BLaER1 treated with 17β-estradiol and CSF1 and Interleukin-3, amounts not matched to agents 10 nM and 100 nM (cell line): ENCODE results near the gene CPM.

Experiments used
- H3K27ac ChIP-seq, 11 experiments: shearing (Covaris generic); formaldehyde crosslinking; 2 replicates each; pipeline ENCODE4 v1.8.1; 2022
- H3K27me3 ChIP-seq, 11 experiments: shearing (Covaris generic); formaldehyde crosslinking; 2 replicates each; pipeline ENCODE4 v1.8.1; 2022
- H3K36me3 ChIP-seq, 11 experiments: shearing (Covaris generic); formaldehyde crosslinking; 2 replicates each; pipeline ENCODE4 v1.8.1; 2022
- H3K4me1 ChIP-seq, 10 experiments: shearing (Covaris generic); formaldehyde crosslinking; 2 replicates each; pipeline ENCODE4 v1.8.1; 2022
- H3K4me2 ChIP-seq, 11 experiments: shearing (Covaris generic); formaldehyde crosslinking; 2 replicates each; pipeline ENCODE4 v1.8.1; 2022
- H3K4me3 ChIP-seq, 10 experiments: shearing (Covaris generic); formaldehyde crosslinking; 2 replicates each; pipeline ENCODE4 v1.8.1; 2022
- H3K9ac ChIP-seq, 11 experiments: shearing (Covaris generic); formaldehyde crosslinking; 2 replicates each; pipeline ENCODE4 v1.8.1; 2022
- H3K9me3 ChIP-seq, 11 experiments: shearing (Covaris generic); formaldehyde crosslinking; replicated peaks in 1 of 11; 2 replicates each; pipeline ENCODE4 v1.8.1; 2022
- H4K20me1 ChIP-seq, 11 experiments: shearing (Covaris generic); formaldehyde crosslinking; 2 replicates each; pipeline ENCODE4 v1.8.1; 2022
- Cebpa-rat ChIP-seq, 11 experiments: shearing (Covaris generic); IDR thresholded peaks; 2 replicates each; pipeline ENCODE4 v1.8.1; 2022

Gene CPM

DNA sequence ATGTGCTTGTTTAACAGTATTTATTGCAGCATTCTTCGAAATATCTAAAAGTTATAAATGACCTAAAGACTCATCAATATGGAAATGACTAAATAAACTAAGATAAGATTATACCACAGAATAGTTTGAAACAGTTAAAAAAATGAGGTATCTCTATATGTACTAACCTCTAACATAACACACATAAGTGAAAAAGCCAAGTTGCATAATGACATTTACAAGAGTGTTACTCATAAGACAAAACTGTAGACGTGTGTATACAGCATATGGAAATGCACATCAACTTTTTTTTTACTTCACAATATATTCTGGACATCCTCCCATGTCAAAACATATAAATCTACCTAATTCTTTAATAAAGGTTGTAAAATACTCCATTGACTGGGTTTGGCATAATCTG is 22.8 kb downstream of the CPM start:
- no peaks in the 10 kb centered on the region for H3K27me3 ChIP-seq
- peaks cover 0 to 64% (median 0%) of the 10 kb centered on the region in 11 experiments; a peak in 4 of 22 replicates for H3K36me3 ChIP-seq
- H3K9ac ChIP-seq = no peak overlapping the region
- TF ChIP-seq Cebpa-rat (IDR thresholded peaks at IDR 0.05) = no peak
- no peaks in the 10 kb centered on the region for H3K9me3 ChIP-seq
- H3K4me1 ChIP-seq = peaks cover 14 to 27% (median 17%) of the 10 kb centered on the region in 10 experiments
- H3K4me2 ChIP-seq = no peak overlapping the region
- H3K4me3 ChIP-seq = no peak overlapping the region
- peaks cover 0 to 94% (median 0%) of the 10 kb centered on the region in 11 experiments; a peak in 3 of 22 replicates for H4K20me1 ChIP-seq
- H3K27ac ChIP-seq = no peak overlapping the region

DNA sequence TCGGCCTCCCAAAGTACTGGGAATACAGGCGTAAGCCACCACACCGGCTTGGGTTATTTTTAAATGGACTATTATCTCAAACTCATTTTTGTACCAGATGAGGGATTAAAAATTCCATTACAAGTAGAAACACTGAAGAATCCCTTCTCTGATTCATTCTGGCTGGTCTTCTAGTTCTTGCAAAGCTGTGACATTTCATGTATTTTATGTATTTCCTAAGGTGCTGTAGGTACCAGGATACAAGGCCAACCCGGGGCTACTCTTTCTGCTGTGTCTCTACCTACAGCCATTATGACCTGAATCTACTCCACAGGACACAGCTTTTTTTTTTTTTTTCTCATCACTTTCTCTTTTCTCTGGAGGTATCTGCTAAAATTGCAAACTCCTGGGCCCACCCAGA is 24.9 kb downstream of the CPM start:
- H4K20me1 ChIP-seq = peaks cover 0 to 93% (median 0%) of the 10 kb centered on the region in 11 experiments; a peak in 3 of 22 replicates
- no peak overlapping the region for H3K4me2 ChIP-seq
- peaks cover 0 to 48% (median 0%) of the 10 kb centered on the region in 11 experiments; a peak in 4 of 22 replicates for H3K36me3 ChIP-seq
- no peaks in the 10 kb centered on the region for H3K9me3 ChIP-seq
- H3K27me3 ChIP-seq = no peaks in the 10 kb centered on the region
- TF ChIP-seq Cebpa-rat (IDR thresholded peaks at IDR 0.05) = no peak
- H3K27ac ChIP-seq = no peak overlapping the region
- H3K4me3 ChIP-seq = no peak overlapping the region
- no peak overlapping the region for H3K9ac ChIP-seq
- peaks cover 18 to 33% (median 27%) of the 10 kb centered on the region in 10 experiments for H3K4me1 ChIP-seq

DNA sequence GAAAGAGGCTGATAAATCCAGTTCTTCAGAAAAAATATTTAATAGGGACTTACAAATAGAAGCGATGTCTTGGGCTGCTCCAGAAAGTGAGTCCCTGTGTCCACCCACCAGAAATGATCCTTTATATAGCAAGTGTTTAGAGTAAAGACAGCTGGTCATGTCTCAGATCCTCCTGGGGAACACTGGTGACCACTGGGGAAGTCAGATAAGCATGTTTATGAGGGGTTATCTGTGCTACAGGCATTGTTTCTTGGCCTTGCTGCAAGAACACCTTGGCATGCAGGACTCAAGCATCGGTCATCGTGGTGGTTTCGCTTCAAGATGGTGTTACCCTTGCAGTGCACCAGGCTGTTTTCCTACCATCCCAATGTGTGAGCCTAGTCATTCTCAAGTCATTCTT is 27.2 kb downstream of the CPM start:
- peak overlapping the region in 6 of 11 experiments; percentile 0 to 78 (median 68); a peak in 5 of 22 replicates for H3K4me2 ChIP-seq
- peaks cover 0 to 33% (median 0%) of the 10 kb centered on the region in 11 experiments; a peak in 4 of 22 replicates for H3K36me3 ChIP-seq

DNA sequence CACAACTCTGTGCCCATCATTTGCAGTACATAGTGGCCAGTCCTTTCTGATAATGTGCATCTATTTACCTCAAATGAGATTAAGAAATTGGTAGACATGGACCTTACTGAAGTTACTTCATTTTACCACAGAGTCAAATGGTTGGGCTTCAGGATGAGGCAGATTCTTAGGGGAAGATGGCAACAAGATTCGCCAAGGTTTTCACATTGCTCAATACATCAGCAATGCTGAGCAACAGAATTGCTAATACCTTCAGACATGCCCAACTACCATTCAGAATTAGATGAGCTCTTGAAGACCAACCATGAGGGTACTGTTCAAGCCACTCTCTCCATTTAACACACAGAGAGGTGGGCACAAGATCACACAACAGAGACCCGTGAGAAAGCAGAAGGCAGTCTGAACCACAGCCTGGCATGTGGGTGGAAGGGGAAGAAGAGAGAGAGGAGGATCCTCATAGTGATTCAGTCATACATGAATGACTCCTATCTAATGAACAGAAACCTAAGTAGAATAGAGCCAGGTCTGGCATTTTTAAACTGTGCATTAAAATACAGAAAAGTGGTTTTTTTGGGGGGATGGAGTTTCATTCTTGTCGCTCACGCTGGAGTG is 28.5 kb downstream of the CPM start:
- H3K27ac ChIP-seq = peak overlapping the region in 2 of 11 experiments; percentile 24 to 40; a peak in 4 of 22 replicates
- TF ChIP-seq Cebpa-rat (IDR thresholded peaks at IDR 0.05) = peak in 4 of 11 experiments; percentile 18 to 82 (median 48); a peak in 4 of 22 replicates
- peak overlapping the region in 1 of 11 experiments; percentile 12; a peak in 1 of 22 replicates for H3K9ac ChIP-seq
- H3K27me3 ChIP-seq = no peaks in the 10 kb centered on the region
- peaks cover 0 to 15% (median 0%) of the 10 kb centered on the region in 11 experiments; a peak in 2 of 22 replicates for H3K9me3 ChIP-seq
- H4K20me1 ChIP-seq = peaks cover 0 to 94% (median 0%) of the 10 kb centered on the region in 11 experiments; a peak in 3 of 22 replicates
- peak overlapping the region; percentile 47 to 78 (median 67) for H3K4me2 ChIP-seq
- peaks cover 18 to 42% (median 36%) of the 10 kb centered on the region in 10 experiments for H3K4me1 ChIP-seq
- no peak overlapping the region for H3K4me3 ChIP-seq
- peaks cover 0 to 33% (median 0%) of the 10 kb centered on the region in 11 experiments; a peak in 4 of 22 replicates for H3K36me3 ChIP-seq

More for the DNA sequence above, 27.2 kb downstream of the CPM start:
- Histone ChIP-seq H3K9ac (no peak overlapping the region), H3K9me3 (0 out of 22 replicates have a peak, but pooled peaks cover 0 to 2% (median 0%) of the 10 kb centered on the region in 11 experiments), H3K4me1 (peaks cover 18 to 42% (median 35%) of the 10 kb centered on the region in 10 experiments), H4K20me1 (peaks cover 0 to 91% (median 0%) of the 10 kb centered on the region in 11 experiments; a peak in 3 of 22 replicates), H3K4me3 (no peak overlapping the region), H3K27me3 (no peaks in the 10 kb centered on the region), H3K27ac (no peak overlapping the region)
- TF ChIP-seq Cebpa-rat (IDR thresholded peaks at IDR 0.05) = no peak

DNA sequence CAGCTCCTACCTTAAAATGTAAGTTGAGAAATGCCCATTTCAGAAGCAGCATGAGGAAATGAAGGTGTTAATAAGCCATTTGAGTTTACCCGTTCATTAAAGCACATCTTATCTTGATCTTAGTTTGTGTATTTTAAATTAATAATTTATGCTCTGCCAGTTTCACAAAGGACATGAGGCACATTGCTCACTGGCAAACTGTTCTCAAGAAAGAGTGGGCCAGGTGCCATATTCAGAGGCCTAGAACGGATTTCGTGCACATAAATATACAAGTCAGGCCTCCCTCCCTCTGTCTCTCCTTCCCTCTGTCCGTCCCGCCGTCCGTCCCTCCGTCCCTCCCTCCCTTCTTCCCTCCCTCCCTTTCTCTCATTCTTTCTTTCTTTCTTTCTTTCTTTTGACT is 29.5 kb downstream of the CPM start:
- Histone ChIP-seq H3K4me1 (peaks cover 20 to 51% (median 43%) of the 10 kb centered on the region in 10 experiments), H3K27ac (no peak overlapping the region; a peak in 1 of 22 replicates), H3K9ac (no peak overlapping the region), H3K36me3 (peaks cover 0 to 33% (median 0%) of the 10 kb centered on the region in 11 experiments; a peak in 4 of 22 replicates), H3K9me3 (peaks cover 0 to 16% (median 0%) of the 10 kb centered on the region in 11 experiments; a peak in 2 of 22 replicates), H3K4me2 (peak overlapping the region in 8 of 11 experiments; percentile 28 to 78 (median 58); a peak in 13 of 22 replicates), H4K20me1 (peaks cover 0 to 96% (median 0%) of the 10 kb centered on the region in 11 experiments; a peak in 3 of 22 replicates), H3K27me3 (no peaks in the 10 kb centered on the region), H3K4me3 (no peak overlapping the region)
- no peak for TF ChIP-seq Cebpa-rat (IDR thresholded peaks at IDR 0.05)

DNA sequence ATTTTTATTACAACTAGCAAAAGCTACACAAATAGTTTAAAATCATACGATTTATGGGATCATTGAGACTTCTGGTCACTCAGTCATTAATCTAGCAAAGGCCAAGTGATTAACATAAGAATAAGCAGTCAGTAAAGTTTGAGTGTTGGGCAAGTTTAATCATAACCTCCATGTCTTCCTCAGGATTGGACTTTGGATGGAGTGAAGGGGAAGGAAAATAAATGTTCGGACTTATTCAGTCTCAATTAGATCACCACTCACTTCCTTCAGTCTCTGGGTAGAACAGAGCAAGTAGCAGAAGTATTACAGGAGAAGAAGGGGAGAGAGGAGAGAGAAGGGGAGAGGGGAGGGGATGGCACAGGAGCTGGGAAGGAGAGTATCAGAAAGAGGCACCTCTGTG is 31.4 kb downstream of the CPM start:
- peaks cover 0 to 96% (median 0%) of the 10 kb centered on the region in 11 experiments; a peak in 3 of 22 replicates for H4K20me1 ChIP-seq
- no peak for TF ChIP-seq Cebpa-rat (IDR thresholded peaks at IDR 0.05)
- no peak overlapping the region for H3K4me2 ChIP-seq
- H3K27me3 ChIP-seq = no peaks in the 10 kb centered on the region
- H3K36me3 ChIP-seq = peaks cover 0 to 18% (median 0%) of the 10 kb centered on the region in 11 experiments; a peak in 4 of 22 replicates
- H3K4me1 ChIP-seq = peaks cover 39 to 70% (median 63%) of the 10 kb centered on the region in 10 experiments
- no peak overlapping the region for H3K4me3 ChIP-seq
- H3K27ac ChIP-seq = no peak overlapping the region
- no peak overlapping the region for H3K9ac ChIP-seq
- H3K9me3 ChIP-seq = peaks cover 0 to 16% (median 0%) of the 10 kb centered on the region in 11 experiments; a peak in 2 of 22 replicates

DNA sequence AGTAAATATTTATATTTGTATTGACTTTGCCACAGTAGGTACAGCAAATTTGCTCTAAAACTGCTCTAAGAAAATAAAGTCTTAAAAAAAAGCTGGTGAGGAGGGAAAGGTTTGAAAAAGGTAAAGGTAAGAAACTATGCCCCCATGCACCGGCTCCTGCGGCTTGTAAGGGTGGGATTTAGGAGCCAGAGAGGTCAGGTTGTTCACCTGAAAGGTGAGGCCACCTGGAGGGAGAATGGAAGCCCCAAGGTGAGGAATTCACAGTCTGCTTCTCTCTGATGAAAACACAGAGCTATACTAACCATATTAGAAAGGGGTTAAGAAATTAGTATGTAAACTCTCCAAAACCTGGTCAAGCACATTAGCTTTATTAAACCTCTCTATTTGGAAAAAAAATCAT is 31.8 kb downstream of the CPM start:
- Histone ChIP-seq H3K27me3 (no peaks in the 10 kb centered on the region), H3K4me3 (no peak overlapping the region), H4K20me1 (peaks cover 0 to 96% (median 0%) of the 10 kb centered on the region in 11 experiments; a peak in 3 of 22 replicates), H3K4me2 (no peak overlapping the region), H3K36me3 (peaks cover 0 to 18% (median 0%) of the 10 kb centered on the region in 11 experiments; a peak in 4 of 22 replicates), H3K9ac (no peak overlapping the region), H3K9me3 (peaks cover 0 to 16% (median 0%) of the 10 kb centered on the region in 11 experiments; a peak in 2 of 22 replicates), H3K27ac (no peak overlapping the region), H3K4me1 (peaks cover 43 to 72% (median 67%) of the 10 kb centered on the region in 10 experiments)
- no peak for TF ChIP-seq Cebpa-rat (IDR thresholded peaks at IDR 0.05)

DNA sequence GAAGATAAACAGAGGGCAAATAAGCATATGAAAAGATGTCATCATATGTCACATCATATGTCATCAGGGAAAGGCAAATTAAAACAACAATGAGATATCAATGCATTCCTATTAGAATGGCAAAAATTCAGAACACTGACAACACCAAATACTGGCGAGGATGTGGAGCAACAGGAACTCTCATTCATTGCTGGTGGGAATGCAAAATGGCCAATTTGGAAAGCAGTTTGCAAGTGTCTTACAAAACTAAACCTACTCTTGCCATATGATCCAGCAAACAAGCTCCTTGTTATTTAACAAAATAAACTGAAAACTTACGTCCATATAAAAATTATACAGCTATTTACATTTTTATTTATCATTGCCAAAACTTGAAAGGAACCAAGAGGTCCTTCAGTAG is 32.7 kb downstream of the CPM start:
- Histone ChIP-seq H3K4me3 (no peak overlapping the region), H3K36me3 (peaks cover 0 to 22% (median 0%) of the 10 kb centered on the region in 11 experiments; a peak in 3 of 22 replicates), H4K20me1 (peaks cover 0 to 96% (median 0%) of the 10 kb centered on the region in 11 experiments; a peak in 3 of 22 replicates), H3K4me1 (peaks cover 48 to 74% (median 68%) of the 10 kb centered on the region in 10 experiments), H3K9me3 (peaks cover 0 to 24% (median 4%) of the 10 kb centered on the region in 11 experiments; a peak in 10 of 22 replicates), H3K27me3 (no peaks in the 10 kb centered on the region), H3K4me2 (no peak overlapping the region), H3K9ac (no peak overlapping the region), H3K27ac (no peak overlapping the region)
- TF ChIP-seq Cebpa-rat (IDR thresholded peaks at IDR 0.05) = no peak
